GM21619 (cell line): ENCODE results near the gene NUDT4.

Source experiments
- ATAC-seq: cut with Tn5 transposase; IDR thresholded peaks from one replicate; pipeline ENCODE4 v1.9.1; 2021; ENCODE audit not compliant: unreplicated experiment

The NUDT4 gene

GRCh38 chr12:93377252-93378195 lies at the start of gene NUDT4:
Gene NUDT4 (plus strand): TSS chr12:93377925. CDS start chr12:93378323, 398 bp downstream.
- peak; percentile 68 for ATAC-seq

- ATAC-seq, result no peak
Measured at GRCh38 chr12:93333054-93333453, 44.7 kb upstream of the NUDT4 start.

GRCh38 chr12:93333828-93334227 lies 43.9 kb upstream of the NUDT4 start:
- ATAC-seq, result no peak

GRCh38 chr12:93335603-93336162 lies 42.0 kb upstream of the NUDT4 start:
- no peak for ATAC-seq

GRCh38 chr12:93336291-93336741 lies 41.4 kb upstream of the NUDT4 start:
- no peak for ATAC-seq

- ATAC-seq, result no peak
Measured at GRCh38 chr12:93338598-93338997, 39.1 kb upstream of the NUDT4 start.

- ATAC-seq, result no peak
Measured at GRCh38 chr12:93339695-93340094, 38.0 kb upstream of the NUDT4 start.

- ATAC-seq, result no peak
Measured at GRCh38 chr12:93341409-93342049, 36.2 kb upstream of the NUDT4 start.

- no peak for ATAC-seq
Measured at GRCh38 chr12:93347054-93347785, 30.5 kb upstream of the NUDT4 start.

- no peak for ATAC-seq
Measured at GRCh38 chr12:93348575-93349435, 28.9 kb upstream of the NUDT4 start.

- no peak for ATAC-seq
Measured at GRCh38 chr12:93351726-93352125, 26.0 kb upstream of the NUDT4 start.

GRCh38 chr12:93352321-93352720 lies 25.4 kb upstream of the NUDT4 start:
- ATAC-seq, result no peak

GRCh38 chr12:93356214-93356613 lies 21.5 kb upstream of the NUDT4 start:
- ATAC-seq, result no peak

GRCh38 chr12:93358058-93358457 lies 19.7 kb upstream of the NUDT4 start:
- ATAC-seq, result peak; percentile 92

GRCh38 chr12:93358821-93359220 lies 18.9 kb upstream of the NUDT4 start:
- no peak for ATAC-seq

- ATAC-seq, result no peak
Measured at GRCh38 chr12:93360688-93361087, 17.0 kb upstream of the NUDT4 start.

GRCh38 chr12:93361151-93361919 lies 16.4 kb upstream of the NUDT4 start:
- ATAC-seq, result no peak

GRCh38 chr12:93363841-93364297 lies 13.9 kb upstream of the NUDT4 start:
- peak; percentile 71 for ATAC-seq
